Peyer's patch (tissue), 4 donors: ENCODE measurements around the gene ZNF678.
"Not testable (repeated sequence)": the region's sequence is repeated elsewhere in the genome, so short reads cannot be mapped to it uniquely, and the experiment has no call there.

Source experiments
- CTCF ChIP-seq, 6 experiments: fragments of 450-650 bp in 4 of 6; fragments of 200-600 bp in 2 of 6; sonication (generic) in 1 of 6; IDR thresholded peaks; one replicate each; pipeline ENCODE4 v1.5.1; 2017 to 2019; ENCODE audit warnings: antibody characterized with exemption in 6 of 6, mild to moderate bottlenecking in 3 of 6, moderate library complexity in 1 of 6
- POLR2A ChIP-seq, 2 donors: fragments of 450-650 bp; IDR thresholded peaks; one replicate each; pipeline ENCODE4 v1.5.1; 2017; ENCODE audit warnings: antibody characterized with exemption in 2 of 2, mild to moderate bottlenecking in 2 of 2, moderate library complexity in 2 of 2

DNA sequence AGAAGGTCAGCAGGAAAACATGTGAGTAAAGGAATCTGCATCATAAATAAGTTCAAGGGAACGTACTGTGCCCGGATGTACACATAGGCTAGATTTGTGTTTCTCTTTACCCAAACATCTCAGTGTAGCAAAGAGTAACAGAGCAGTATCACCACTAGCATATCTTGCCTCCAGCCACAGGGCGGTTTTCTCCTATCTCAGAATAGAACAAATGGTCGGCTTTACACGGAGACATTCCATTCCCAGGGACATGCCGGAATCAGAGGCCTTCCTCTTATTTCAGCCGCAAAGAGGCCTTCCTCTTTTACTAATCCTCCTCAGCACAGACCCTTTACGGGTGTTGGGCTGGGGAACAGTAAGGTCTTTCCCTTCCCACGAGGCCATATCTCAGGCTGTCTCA lies 42.9 kb downstream of the ZNF678 start:
- not testable (repeated sequence) for TF ChIP-seq POLR2A, CTCF (IDR thresholded peaks at IDR 0.05)
